ENCODE data around the gene RTKN2. TPM values are rescaled to one million over a fixed set of nuclear protein-coding genes. Genes with fewer than 3 reads are reported as not detected.

The RTKN2 gene
- total and polyA plus RNA-seq, 11 donors: 0.01 to 0.14 (median 0.10) TPM; not detected in 5

- intact Hi-C loops (cut with DNase I): no loop called here
- Histone ChIP-seq H3K36me3 (no peaks in the 10 kb centered on the region), H3K9me3 (no peaks in the 10 kb centered on the region), H3K27ac (no peak overlapping the region), H3K4me1 (no peaks in the 10 kb centered on the region), H3K27me3 (no peaks in the 10 kb centered on the region), H3K4me3 (no peak overlapping the region)
- DNase-seq (no peak), ATAC-seq (no peak)
- TF ChIP-seq POLR2A (IDR thresholded peaks at IDR 0.05) (no peak), CTCF (IDR thresholded peaks at IDR 0.05) (no peak)
These were observed 7.0 kb downstream of the RTKN2 start for GRCh38 chr10:62261666-62262065.

- Histone ChIP-seq H3K27ac (no peak overlapping the region), H3K4me1 (no peaks in the 10 kb centered on the region), H3K9me3 (no peaks in the 10 kb centered on the region), H3K36me3 (no peaks in the 10 kb centered on the region), H3K4me3 (no peak overlapping the region), H3K27me3 (no peaks in the 10 kb centered on the region)
- intact Hi-C loops (cut with DNase I): no loop called here
- DNase-seq (no peak), ATAC-seq (no peak)
- WGBS, 4 donors: 98 to 100% (median 99%) methylated on average over 1 of the region's 1 CpG
- TF ChIP-seq CTCF (IDR thresholded peaks at IDR 0.05): no peak
- no peak for TF ChIP-seq POLR2A (IDR thresholded peaks at IDR 0.05)
These were observed 8.6 kb downstream of the RTKN2 start for GRCh38 chr10:62259998-62260397.

- no peak for ATAC-seq
- H3K4me1 ChIP-seq: no peaks in the 10 kb centered on the region
- 70 to 95% (median 77%) methylated on average over 4 of the region's 4 CpGs for WGBS, 4 donors
- H3K27me3 ChIP-seq: no peaks in the 10 kb centered on the region
- DNase-seq: no peak
- H3K36me3 ChIP-seq: no peaks in the 10 kb centered on the region
- no peak for TF ChIP-seq CTCF (IDR thresholded peaks at IDR 0.05)
- no peak for TF ChIP-seq POLR2A (IDR thresholded peaks at IDR 0.05)
- intact Hi-C loops (cut with DNase I): no loop called here
- no peak overlapping the region for H3K4me3 ChIP-seq
- no peaks in the 10 kb centered on the region for H3K9me3 ChIP-seq
- H3K27ac ChIP-seq: no peak overlapping the region
These were observed 9.2 kb downstream of the RTKN2 start for GRCh38 chr10:62259456-62259855.

- 92 to 95% (median 94%) methylated on average over 3 of the region's 3 CpGs for WGBS, 4 donors
- Histone ChIP-seq H3K27ac (no peak overlapping the region), H3K36me3 (no peaks in the 10 kb centered on the region), H3K4me3 (no peak overlapping the region), H3K9me3 (no peaks in the 10 kb centered on the region), H3K27me3 (no peaks in the 10 kb centered on the region), H3K4me1 (no peaks in the 10 kb centered on the region)
- TF ChIP-seq CTCF (IDR thresholded peaks at IDR 0.05) (no peak), POLR2A (IDR thresholded peaks at IDR 0.05) (no peak)
- DNase-seq: no peak
- intact Hi-C loops (cut with DNase I): no loop called here
- ATAC-seq: no peak
These were observed 9.7 kb downstream of the RTKN2 start for GRCh38 chr10:62258926-62259325.
